ENCODE measurements around the gene MYH16.
"Not testable (repeated sequence)": the region's sequence is repeated elsewhere in the genome, so short reads cannot be mapped to it uniquely, and the experiment has no call there.

The MYH16 gene

DNA sequence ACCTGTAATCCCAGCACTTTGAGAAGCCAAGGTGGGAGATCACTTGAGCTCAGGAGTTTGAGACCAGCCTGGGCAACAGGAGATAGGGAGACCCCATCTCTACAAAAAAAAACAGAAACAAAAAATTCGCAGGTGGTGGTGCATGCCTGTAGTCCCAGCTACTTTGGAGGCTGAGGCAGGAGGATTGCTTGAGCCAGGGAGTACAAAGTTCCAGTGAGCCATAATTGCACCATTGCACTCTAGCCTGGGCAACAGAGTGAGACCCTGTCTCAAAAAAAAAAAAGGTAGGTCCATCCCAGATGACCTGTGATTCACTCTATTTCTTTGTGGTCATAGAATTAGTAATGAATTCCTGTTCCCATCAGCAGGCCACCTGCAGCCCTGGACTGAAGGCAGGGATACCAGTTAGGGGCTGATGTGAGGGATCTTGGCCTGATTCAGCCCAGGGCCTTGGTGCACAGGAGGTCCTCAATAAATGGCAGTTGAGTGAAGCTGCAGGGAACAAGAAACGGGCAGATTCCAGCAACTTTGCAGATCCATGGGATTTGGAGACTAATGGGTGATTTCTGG, at the start of gene MYH16:
TSS of gene MYH16 (plus strand) at position 364 of the 570 bp plus-strand sequence.
- no peak for DNase-seq (ENCODE audit: low read depth)

GRCh38 chr7:99224263-99224898, 48.3 kb upstream of the MYH16 start:
- not testable (repeated sequence) for DNase-seq (ENCODE audit: low read depth)

GRCh38 chr7:99224899-99225265, 47.8 kb upstream of the MYH16 start:
- no peak for DNase-seq (ENCODE audit: low read depth)

DNA sequence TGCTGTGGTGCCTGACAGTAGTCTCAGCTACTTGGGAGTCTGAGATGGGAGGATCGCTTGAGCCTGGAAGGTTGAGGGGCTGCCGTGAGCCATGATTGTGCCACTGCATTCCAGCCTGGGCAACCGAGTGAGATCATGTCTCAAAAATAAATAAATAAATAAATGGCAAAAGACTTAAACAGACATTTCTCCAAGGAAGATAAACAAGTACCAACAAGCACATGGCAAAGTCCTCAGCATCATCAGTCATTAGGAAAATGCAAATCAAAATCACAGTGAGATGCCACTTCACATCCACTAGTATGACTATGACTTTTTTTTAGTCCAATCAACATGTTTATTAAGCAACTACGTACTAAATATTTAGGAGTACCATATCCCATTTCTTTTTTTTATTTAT, 43.4 kb upstream of the MYH16 start:
- no peak for DNase-seq (ENCODE audit: low read depth)

- no peak for DNase-seq (ENCODE audit: low read depth)
Observed at GRCh38 chr7:99232082-99232770, 40.4 kb upstream of the MYH16 start.

GRCh38 chr7:99232955-99233354, 39.7 kb upstream of the MYH16 start:
- DNase-seq (ENCODE audit: low read depth) = not testable (repeated sequence)

- DNase-seq (ENCODE audit: low read depth) = no peak
Observed at GRCh38 chr7:99234185-99234584, 38.5 kb upstream of the MYH16 start.

DNA sequence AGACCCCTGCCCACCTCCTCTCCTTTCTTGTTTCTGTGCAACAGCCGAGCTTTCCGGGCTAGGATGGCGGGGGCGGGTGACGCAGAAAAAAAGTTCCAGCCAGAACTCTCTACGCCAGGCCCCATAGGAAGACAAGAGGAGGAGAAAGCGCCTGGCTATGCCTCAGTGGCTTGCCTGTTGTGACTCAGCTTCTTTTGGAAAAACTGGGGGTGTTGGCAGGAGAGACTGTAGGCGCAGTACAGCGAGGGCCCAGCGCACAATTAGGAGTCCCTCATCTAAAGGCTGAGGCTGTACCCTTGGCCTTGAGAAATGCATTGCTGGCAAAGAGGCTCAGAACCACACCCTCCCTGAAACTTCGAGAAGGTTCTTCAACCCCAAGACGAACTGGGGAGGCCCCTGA, 36.7 kb upstream of the MYH16 start:
- no peak for DNase-seq (ENCODE audit: low read depth)

GRCh38 chr7:99237876-99238275, 34.8 kb upstream of the MYH16 start:
- not testable (repeated sequence) for DNase-seq (ENCODE audit: low read depth)

GRCh38 chr7:99238558-99239341, 33.9 kb upstream of the MYH16 start:
- no peak for DNase-seq (ENCODE audit: low read depth)

DNA sequence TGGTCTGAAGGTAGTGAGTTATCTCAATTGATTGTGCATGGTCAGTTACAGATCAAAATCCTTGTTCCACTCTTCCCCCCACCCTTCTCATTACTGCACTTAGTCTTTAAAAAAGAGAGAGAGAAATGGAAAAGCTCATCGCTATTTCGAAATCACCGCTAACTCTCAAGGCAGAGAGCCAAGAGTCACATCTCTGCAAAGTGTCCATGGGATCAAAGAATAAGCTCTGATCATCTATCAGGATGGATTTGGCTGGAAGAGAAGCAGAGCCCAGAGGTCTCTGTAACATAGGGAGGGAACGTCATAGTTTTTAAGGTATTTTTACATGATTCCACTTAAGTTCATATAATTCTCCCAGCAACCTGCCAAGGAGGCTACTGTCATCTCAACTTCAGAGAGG, 30.0 kb upstream of the MYH16 start:
- no peak for DNase-seq (ENCODE audit: low read depth)

GRCh38 chr7:99243751-99244337, 28.8 kb upstream of the MYH16 start:
- DNase-seq (ENCODE audit: low read depth) = no peak

- no peak for DNase-seq (ENCODE audit: low read depth)
Observed at GRCh38 chr7:99244939-99245338, 27.7 kb upstream of the MYH16 start.

DNA sequence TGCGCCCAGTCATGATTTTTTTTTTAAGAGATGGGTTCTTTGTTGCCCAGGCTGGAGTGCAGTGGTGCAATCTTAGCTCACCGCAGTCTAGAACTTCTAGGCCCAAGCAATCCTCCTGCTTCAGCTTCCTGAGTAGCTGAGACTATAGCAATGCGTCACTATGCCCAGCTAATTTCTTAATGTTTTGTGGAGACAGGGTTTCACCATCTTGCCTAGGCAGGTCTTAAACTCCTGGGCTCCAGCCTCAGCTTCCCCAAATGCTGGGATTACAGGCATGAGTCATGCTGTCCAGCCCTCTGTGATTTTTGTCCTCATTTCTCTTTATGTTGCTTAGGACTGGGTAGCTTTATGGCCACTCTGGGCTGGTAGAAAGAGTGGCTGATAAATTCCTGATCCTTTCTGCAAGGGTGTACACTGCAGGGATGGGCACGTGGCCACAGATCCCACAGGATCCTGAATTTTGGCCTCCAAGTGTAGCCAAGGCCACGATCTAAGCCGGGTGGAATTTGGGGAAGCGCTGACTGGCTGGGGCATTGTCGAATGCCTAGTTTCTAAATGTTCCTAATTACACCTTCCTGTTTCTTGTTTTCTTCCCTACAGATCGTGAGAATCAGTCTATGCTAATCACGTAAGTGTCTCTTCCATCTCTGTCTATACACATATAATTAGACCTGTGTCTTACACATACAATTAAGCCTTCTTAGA, 24.1 kb upstream of the MYH16 start:
- DNase-seq (ENCODE audit: low read depth) = no peak

GRCh38 chr7:99249985-99250575, 22.6 kb upstream of the MYH16 start:
- DNase-seq (ENCODE audit: low read depth) = no peak

DNA sequence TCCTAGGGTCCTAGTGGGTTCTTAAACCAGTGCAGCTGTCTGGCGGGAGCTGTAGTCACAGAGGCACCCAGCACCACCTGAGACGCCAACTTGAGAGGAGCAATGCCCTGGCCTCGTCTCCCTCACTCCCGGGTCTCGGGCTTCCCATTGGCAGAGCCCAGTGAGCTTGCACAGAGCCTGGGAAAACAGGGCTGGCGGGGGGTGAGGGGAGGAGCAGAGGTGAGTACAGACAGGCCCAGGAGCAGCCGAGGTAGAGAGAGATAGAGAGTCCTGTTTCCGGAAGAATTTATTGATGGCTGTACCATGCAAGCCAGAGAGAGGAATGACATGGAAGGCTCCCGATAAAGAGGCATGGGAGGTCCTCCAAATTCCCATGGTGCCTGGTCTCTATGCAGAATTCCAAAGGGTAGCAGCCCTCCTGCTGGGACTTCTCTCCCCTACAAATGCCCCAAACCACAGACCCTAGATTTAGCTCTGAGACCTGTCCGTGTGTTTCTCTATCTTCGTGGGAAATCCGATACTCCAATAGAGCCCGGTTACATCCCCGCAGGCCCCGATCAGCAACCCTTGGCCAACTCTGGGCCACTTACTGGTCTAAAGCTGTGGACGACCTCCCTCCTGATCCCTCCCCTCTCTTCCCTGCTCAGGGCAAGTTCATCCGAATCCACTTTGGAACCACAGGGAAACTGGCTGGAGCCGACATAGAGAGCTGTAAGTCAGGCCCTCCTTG, 20.3 kb upstream of the MYH16 start:
- no peak for DNase-seq (ENCODE audit: low read depth)

DNA sequence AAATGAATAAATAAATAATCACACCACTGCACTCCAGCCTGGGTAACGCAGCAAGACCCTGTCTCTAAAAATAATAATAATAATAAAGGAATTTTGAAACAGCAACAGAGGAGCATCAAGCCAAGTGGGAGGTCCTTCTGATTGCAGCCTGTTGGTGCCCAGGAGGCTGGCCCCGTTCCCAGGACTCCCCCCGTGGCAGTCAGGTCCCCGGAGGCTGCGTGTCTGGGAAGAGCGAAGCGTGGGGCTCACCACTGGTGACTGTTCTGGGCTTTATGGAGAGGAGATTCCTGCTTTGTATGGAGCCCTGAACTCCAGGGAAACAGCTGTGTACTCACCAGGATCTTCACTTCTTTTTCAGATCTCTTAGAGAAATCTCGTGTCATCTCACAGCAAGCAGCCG, 19.3 kb upstream of the MYH16 start:
- no peak for DNase-seq (ENCODE audit: low read depth)

- no peak for DNase-seq (ENCODE audit: low read depth)
Observed at GRCh38 chr7:99254390-99254789, 18.2 kb upstream of the MYH16 start.

DNA sequence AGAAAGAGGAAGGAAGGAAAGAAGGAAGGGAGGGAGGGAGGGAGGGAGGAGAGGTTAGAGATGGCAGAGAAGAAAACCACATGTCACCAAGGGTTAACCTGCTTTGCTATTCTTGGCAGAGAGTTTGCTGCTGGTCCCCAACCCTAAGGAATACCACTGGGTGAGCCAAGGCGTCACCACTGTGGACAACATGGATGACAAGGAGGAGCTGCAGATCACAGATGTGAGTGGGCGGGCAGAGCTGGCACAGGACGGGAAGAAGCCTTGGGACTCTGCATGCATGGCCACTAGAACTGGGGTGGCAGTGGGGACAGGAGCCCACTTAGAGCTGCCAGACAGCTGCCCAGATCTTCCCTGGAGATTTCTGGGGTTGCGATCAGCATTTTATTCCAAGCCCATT, 17.2 kb upstream of the MYH16 start:
- DNase-seq (ENCODE audit: low read depth) = no peak

- no peak for DNase-seq (ENCODE audit: low read depth)
Observed at GRCh38 chr7:99257065-99257464, 15.6 kb upstream of the MYH16 start.

- no peak for DNase-seq (ENCODE audit: low read depth)
Observed at GRCh38 chr7:99257675-99258074, 15.0 kb upstream of the MYH16 start.
